Endothelial cell of umbilical vein (primary cell): ENCODE results near the gene CCDC93. TPM values are rescaled to one million over a fixed set of nuclear protein-coding genes. Genes with fewer than 3 reads are reported as not detected.
"Not testable (repeated sequence)": the region's sequence is repeated elsewhere in the genome, so short reads cannot be mapped to it uniquely, and the experiment has no call there.

Experiments used
- BruUV-seq: library from RNA; stranded (reverse); fragments of 400-500 nt; replicated peaks from 2 replicates; lab custom pipeline; 2021; lab: Mats Ljungman, UMichigan
- CTCF ChIA-PET: fragments of 300-600, 350-600 bp; sonication (Branson Sonifier 250); formaldehyde crosslinking; loops from one replicate; lab custom pipeline; 2021; ENCODE audit warnings: antibody characterized with exemption, inconsistent platforms; lab: Charles Lee
- POLR2A ChIA-PET: fragments of 300-600, 350-600 bp; sonication (Branson Sonifier 250); formaldehyde crosslinking; loops from one replicate; lab custom pipeline; 2021; ENCODE audit warnings: antibody characterized with exemption, inconsistent platforms; lab: Charles Lee
- DNase-seq: peaks from one replicate; pipeline ENCODE4 v3.0.0-alpha.2; 2011; ENCODE audit warnings: low read depth, low spot score
- FAIRE-seq: peaks from 2 replicates; lab custom pipeline; 2011; peaks lifted over from hg19 to GRCh38; lab: Jason Lieb, UNC
- H2AFZ ChIP-seq: 2 replicates; pipeline ENCODE4 v1.6.0; 2012; ENCODE audit warnings: low read depth, low read length, control low read depth, inconsistent platforms
- H3K27ac ChIP-seq: 2 replicates; pipeline ENCODE4 v1.5.1; 2011; ENCODE audit warnings: low read depth, mild to moderate bottlenecking, control low read depth, low read length, moderate library complexity; ENCODE audit not compliant: insufficient read depth
- H3K27me3 ChIP-seq, 2 experiments: 2 replicates each; pipeline versions ENCODE4 v1.6.0 to v1.6.1; 2011; ENCODE audit warnings: low read length in 2 of 2, mixed read lengths in 1 of 2; ENCODE audit not compliant: control insufficient read depth in 2 of 2, insufficient read depth in 2 of 2
- H3K36me3 ChIP-seq, 2 experiments: 2 replicates in 1 of 2; 3 replicates in 1 of 2; pipeline ENCODE4 v1.5.1; 2011; ENCODE audit warnings: low read length in 2 of 2, mild to moderate bottlenecking in 1 of 2, moderate library complexity in 1 of 2; ENCODE audit not compliant: control insufficient read depth in 2 of 2, insufficient read depth in 2 of 2; ENCODE audit errors: extremely low read depth in 1 of 2
- H3K4me1 ChIP-seq: 3 replicates; pipeline ENCODE4 v1.5.1; 2011; ENCODE audit warnings: mild to moderate bottlenecking, low read length; ENCODE audit not compliant: control insufficient read depth, insufficient read depth; ENCODE audit errors: extremely low read depth
- H3K4me2 ChIP-seq: 2 replicates; pipeline ENCODE4 v1.6.1; 2011; ENCODE audit warnings: low read length, control low read depth, mixed read lengths; ENCODE audit not compliant: insufficient read depth
- H3K4me3 ChIP-seq, 3 experiments: fragments of 200-600 bp in 1 of 3; sonication (generic), shearing (Covaris generic) in 1 of 3; replicated peaks in 1 of 3; 2 replicates each; pipeline ENCODE4 v1.5.1; 2011 to 2016; ENCODE audit warnings: control low read depth in 3 of 3, low read length in 3 of 3, mild to moderate bottlenecking in 2 of 3, inconsistent platforms in 1 of 3, low read depth in 1 of 3, moderate library complexity in 1 of 3; ENCODE audit not compliant: insufficient read depth in 1 of 3
- H3K79me2 ChIP-seq: 2 replicates; pipeline ENCODE4 v1.6.0; 2012; ENCODE audit warnings: low read length, inconsistent platforms; ENCODE audit not compliant: control insufficient read depth, insufficient read depth
- H3K9ac ChIP-seq: replicated peaks from 2 replicates; pipeline ENCODE3; 2011; ENCODE audit warnings: low read length, control low read depth; ENCODE audit not compliant: insufficient read depth; ENCODE audit errors: extremely low read depth
- H3K9me1 ChIP-seq: replicated peaks from 3 replicates; pipeline ENCODE4 v1.6.0; 2011; ENCODE audit warnings: mild to moderate bottlenecking, low read length; ENCODE audit not compliant: control insufficient read depth, insufficient read depth; ENCODE audit errors: extremely low read depth
- H3K9me3 ChIP-seq: replicated peaks from 2 replicates; pipeline ENCODE4 v1.5.1; 2012; ENCODE audit warnings: low read length, inconsistent platforms; ENCODE audit not compliant: control insufficient read depth, insufficient read depth
- H4K20me1 ChIP-seq: replicated peaks from 2 replicates; pipeline ENCODE3; 2011; ENCODE audit warnings: mild to moderate bottlenecking, low read length; ENCODE audit not compliant: control insufficient read depth, insufficient read depth; ENCODE audit errors: extremely low read depth
- JUN ChIP-seq: IDR thresholded peaks from 2 replicates; pipeline ENCODE4 v1.6.1; 2011; ENCODE audit warnings: borderline replicate concordance, low read depth; ENCODE audit not compliant: insufficient read length, insufficient read depth
- MYC ChIP-seq: IDR thresholded peaks from one replicate; pipeline ENCODE4 v1.6.1; 2011; ENCODE audit warnings: mild to moderate bottlenecking, low read depth, low read length
- dilution Hi-C: fragments of 300-500 bp; cut with MboI; formaldehyde crosslinking; loops from one replicate; pipeline ENCODE4 v1.15.0; 2019; ENCODE audit warnings: low sequenced_read_pairs; ENCODE audit not compliant: extremely low pct_ligation_motif_present
- intact Hi-C: fragments of 100-400 bp; cut with micrococcal nuclease; formaldehyde crosslinking; loops from one replicate; pipeline ENCODE4 v1.10.0; 2022
- polyA plus RNA-seq, 4 experiments: library from polyadenylated mRNA; depleted of rRNA in 3 of 4; stranded (reverse) in 3 of 4; unstranded in 1 of 4; fragments of >200 nt; gene quantifications; 2 replicates each; pipeline versions ENCODE4 v1.2.1 to v1.2.3, GENCODE V29; 2011 to 2012; ENCODE audit warnings: missing spikeins in 1 of 4
- total RNA-seq: library from RNA; stranded (reverse); gene quantifications from 2 replicates; pipeline ENCODE4 v1.2.3, GENCODE V29; 2021

Gene CCDC93
- total and polyA plus RNA-seq, 2 donors (not counting 3 experiments of a cell fraction or from before 2014, with no cell fraction given): 13.8 to 35.1 TPM

- Histone ChIP-seq H3K4me1 (peaks cover 4% of the 10 kb centered on the region), H3K9ac (no peak overlapping the region), H3K36me3 (peaks cover 17 to 19% of the 10 kb centered on the region in 2 experiments), H3K27me3 (no peaks in the 10 kb centered on the region), H3K4me2 (no peak overlapping the region), H3K9me3 (no peaks in the 10 kb centered on the region), H3K27ac (no peak overlapping the region), H3K4me3 (no peak overlapping the region), H3K9me1 (no peaks in the 10 kb centered on the region), H4K20me1 (no peaks in the 10 kb centered on the region), H2AFZ (no peak overlapping the region), H3K79me2 (no peaks in the 10 kb centered on the region)
- FAIRE-seq (no peak), DNase-seq (no peak)
- dilution Hi-C loops (no loop called here), intact Hi-C loops (no loop called here)
- ChIA-PET CTCF (interaction anchor here (0.8 to 3.2 kb wide), 4 partner anchors 9 to 95 kb away, joined by 3 to 15 read pairs (median 7); no protein-coding TSS in a partner anchor), POLR2A (no interaction called here)
- TF ChIP-seq MYC (no peak), JUN (no peak)
- BruUV-seq: no TSS peak
Observed at GRCh38 chr2:117930775-117931174, 83.1 kb downstream of the CCDC93 start.

- H4K20me1 ChIP-seq, H2AFZ ChIP-seq, H3K27me3 ChIP-seq, H3K9me1 ChIP-seq, H3K4me3 ChIP-seq, H3K27ac ChIP-seq, H3K79me2 ChIP-seq, H3K9ac ChIP-seq, DNase-seq, dilution Hi-C loops, H3K9me3 ChIP-seq, H3K4me1 ChIP-seq, H3K4me2 ChIP-seq, POLR2A ChIA-PET, FAIRE-seq, BruUV-seq, intact Hi-C loops: not testable (repeated sequence)
- peaks cover 18 to 25% of the 10 kb centered on the region in 2 experiments for H3K36me3 ChIP-seq
- CTCF ChIA-PET: interaction anchor here (2.2 kb wide), 1 partner anchor 80 kb away, joined by 5 read pairs; no protein-coding TSS in a partner anchor
Observed at GRCh38 chr2:117923471-117923870, 90.4 kb downstream of the CCDC93 start.
